Heart left ventricle (tissue), 16 donors: ENCODE measurements around the gene CORO1C. TPM values are rescaled to one million over a fixed set of nuclear protein-coding genes. Genes with fewer than 3 reads are reported as not detected.

Experiments
- ATAC-seq, 4 donors: fragments of 200-7000 bp; cut with Tn5 transposase; one replicate each; pipeline ENCODE4 v1.9.1; 2020 to 2022; ENCODE audit warnings: moderate library complexity in 4 of 4, mild to moderate bottlenecking in 3 of 4, moderate number of reproducible peaks in 1 of 4
- DNase-seq, 5 donors: peaks; one replicate each; pipeline ENCODE4 v3.0.0-alpha.2; 2020
- H3K27ac ChIP-seq, 12 donors: fragments of 200-600 bp; sonication (generic) in 4 of 12; one replicate each; pipeline versions ENCODE4 v1.5.0 to v1.8.0; 2016 to 2022; ENCODE audit warnings: mild to moderate bottlenecking in 2 of 12
- H3K27me3 ChIP-seq, 9 donors: fragments of 200-600 bp; sonication (generic) in 2 of 9; one replicate each; pipeline versions ENCODE4 v1.5.1 to v1.8.0; 2016 to 2022; ENCODE audit warnings: mild to moderate bottlenecking in 3 of 9
- H3K36me3 ChIP-seq, 9 donors: fragments of 200-600 bp; sonication (generic) in 2 of 9; one replicate each; pipeline versions ENCODE4 v1.5.0 to v1.8.0; 2018 to 2022; ENCODE audit warnings: mild to moderate bottlenecking in 2 of 9
- H3K4me1 ChIP-seq, 12 donors: fragments of 200-600 bp; sonication (generic) in 4 of 12; one replicate each; pipeline versions ENCODE4 v1.5.0 to v1.8.0; 2016 to 2022; ENCODE audit warnings: mild to moderate bottlenecking in 3 of 12
- H3K4me3 ChIP-seq, 12 donors: fragments of 200-600 bp; sonication (generic) in 4 of 12; one replicate each; pipeline versions ENCODE4 v1.5.0 to v1.8.0; 2017 to 2022; ENCODE audit warnings: mild to moderate bottlenecking in 9 of 12, moderate library complexity in 4 of 12
- H3K9me3 ChIP-seq, 12 donors: fragments of 200-600 bp; sonication (generic) in 4 of 12; one replicate each; pipeline versions ENCODE4 v1.5.0 to v1.8.0; 2016 to 2022; ENCODE audit warnings: mild to moderate bottlenecking in 1 of 12
- POLR2A ChIP-seq, 2 donors: fragments of 450-650 bp; IDR thresholded peaks; one replicate each; pipeline ENCODE4 v1.6.1; 2017; ENCODE audit warnings: antibody characterized with exemption in 2 of 2, mild to moderate bottlenecking in 2 of 2, moderate library complexity in 2 of 2
- WGBS, 4 donors: extraction: QIAGEN DNeasy Blood & Tissue Kit in 2 of 4; methylation state at CpG; one replicate each; pipeline versions ENCODE4 v1.1.5 to v1.1.7; 2013 to 2018; 5-methylcytosine and 5-hydroxymethylcytosine counted together
- intact Hi-C, 10 donors: fragments of 100-400 bp; cut with DNase I; formaldehyde crosslinking; loops; one replicate each; pipeline versions ENCODE4 v1.11.1 to v1.14.2; 2022
- polyA plus RNA-seq, 2 donors: library from polyadenylated mRNA; stranded (reverse); fragments of 200-250 nt; gene quantifications; one replicate each; pipeline ENCODE4 v1.2.3, GENCODE V29; 2013
- total RNA-seq, 9 donors: library from RNA; depleted of rRNA in 2 of 9; stranded (reverse); fragments of >200 nt in 2 of 9; fragmentation: NEBNext Ultra II Directional in 3 of 9; extraction: Animal tissue kit (Norgen Biotek cat#: 25700) in 3 of 9; gene quantifications; one replicate each; pipeline versions ENCODE4 v1.1.0 to v1.2.4, GENCODE V29; 2016 to 2023
- TF ChIP-seq, protein P1 (sequence below), 12 donors: fragments of 200-600 bp; sonication (generic) in 4 of 12; IDR thresholded peaks; one replicate each; pipeline versions ENCODE4 v1.5.0 to v1.8.0; 2018 to 2022; ENCODE audit warnings: antibody characterized with exemption in 12 of 12, mild to moderate bottlenecking in 5 of 12
- donor health status: ischemic (EF 13 %, LVEDD 7.1; RV severe dilation, severe dysfunction).
- donor health status: healthy with polysubstance abuse.
- donor health status: DM: no; HTN: yes; CAD: no.
- donor health status: DM: no; HTN: no; CAD: no.
- donor health status: ischemic (EF 25% LVEDD 6.9; RV normal size, moderate dysfunction).
- donor health status: ischemic (EF 25% LVEDD 5.7; RV mildly dilated, moderate dysfunction).
- donor health status: healthy.
- donor health status: DM: yes; HTN: yes; CAD: no.
- donor health status: ischemic (EF 35%, LVEDD 5.7; RV mildly dilated, moderate dysfunction).
- donor health status: nonischemic (EF 11% LVEDD 7.7; RV severe dilation, severe dysfunction).
- donor health status: DM: yes; HTN: yes; CAD: no.
- donor health status: PGD.
- donor health status: ischemic (EF 29% LVEDD 5.4; RV normal size, mild dysfunction).
- donor health status: nonischemic (EF 23%, LVEDD 6.1; RV moderate dilation, normal function).

CORO1C gene
- total and polyA plus RNA-seq, 11 donors, result 18.3 to 119 (median 65.2) TPM

DNA sequence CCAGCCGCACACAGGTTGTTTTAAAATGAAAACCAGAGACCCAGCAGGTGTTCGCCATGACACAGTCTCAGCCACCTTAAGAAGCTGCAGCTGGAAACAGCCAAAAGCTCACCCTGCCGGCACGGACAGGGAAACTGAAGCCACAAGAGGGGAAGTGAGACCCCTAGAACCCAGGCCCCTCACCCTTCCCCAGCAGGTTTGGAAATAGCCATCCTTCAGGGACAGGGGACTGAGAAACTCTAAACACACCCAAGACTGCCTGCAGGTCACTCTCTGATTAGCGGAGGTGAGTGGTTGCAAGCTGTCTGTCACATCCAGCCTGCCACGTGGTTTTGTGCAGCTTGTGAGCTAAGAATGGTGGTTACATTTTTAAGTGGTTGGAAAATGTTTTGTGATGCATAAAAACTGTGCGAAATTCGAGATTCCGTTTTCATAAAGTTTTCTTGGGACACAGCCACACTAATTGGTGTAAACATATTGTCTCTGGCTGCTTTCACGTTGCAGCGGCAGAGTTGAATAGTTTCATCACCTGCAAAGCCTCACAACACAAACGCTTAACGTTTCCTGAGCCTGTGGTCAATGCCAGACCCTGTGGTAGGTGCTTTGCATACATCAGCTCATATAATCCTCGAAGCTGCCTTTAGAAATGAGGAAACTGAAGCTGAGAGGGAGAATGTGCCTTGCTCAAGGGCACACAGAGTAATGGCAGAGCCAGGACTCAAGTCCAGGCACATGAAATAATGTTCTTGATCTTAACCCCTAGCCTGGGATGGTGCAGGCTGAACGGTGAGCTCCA is 95.9 kb downstream of the CORO1C start:
- Histone ChIP-seq H3K36me3 (no peaks in the 10 kb centered on the region), H3K27ac (peak overlapping the region in 2 of 12 donors; percentile 6 to 95), H3K9me3 (no peaks in the 10 kb centered on the region), H3K4me3 (peak overlapping the region in 1 of 12 donors; percentile 64), H3K27me3 (no peaks in the 10 kb centered on the region), H3K4me1 (peaks cover 0 to 64% (median 22%) of the 10 kb centered on the region in 12 donors)
- TF ChIP-seq, protein P1, sequence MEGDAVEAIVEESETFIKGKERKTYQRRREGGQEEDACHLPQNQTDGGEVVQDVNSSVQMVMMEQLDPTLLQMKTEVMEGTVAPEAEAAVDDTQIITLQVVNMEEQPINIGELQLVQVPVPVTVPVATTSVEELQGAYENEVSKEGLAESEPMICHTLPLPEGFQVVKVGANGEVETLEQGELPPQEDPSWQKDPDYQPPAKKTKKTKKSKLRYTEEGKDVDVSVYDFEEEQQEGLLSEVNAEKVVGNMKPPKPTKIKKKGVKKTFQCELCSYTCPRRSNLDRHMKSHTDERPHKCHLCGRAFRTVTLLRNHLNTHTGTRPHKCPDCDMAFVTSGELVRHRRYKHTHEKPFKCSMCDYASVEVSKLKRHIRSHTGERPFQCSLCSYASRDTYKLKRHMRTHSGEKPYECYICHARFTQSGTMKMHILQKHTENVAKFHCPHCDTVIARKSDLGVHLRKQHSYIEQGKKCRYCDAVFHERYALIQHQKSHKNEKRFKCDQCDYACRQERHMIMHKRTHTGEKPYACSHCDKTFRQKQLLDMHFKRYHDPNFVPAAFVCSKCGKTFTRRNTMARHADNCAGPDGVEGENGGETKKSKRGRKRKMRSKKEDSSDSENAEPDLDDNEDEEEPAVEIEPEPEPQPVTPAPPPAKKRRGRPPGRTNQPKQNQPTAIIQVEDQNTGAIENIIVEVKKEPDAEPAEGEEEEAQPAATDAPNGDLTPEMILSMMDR (IDR thresholded peaks at IDR 0.05), result no peak
- TF ChIP-seq POLR2A (IDR thresholded peaks at IDR 0.05), result no peak
- DNase-seq (peak in 1 of 5 donors; percentile 19), ATAC-seq (peak in 1 of 4 donors; percentile 21)
- WGBS, 4 donors, result 42 to 67% (median 53%) methylated on average over 15 of the region's 15 CpGs
- intact Hi-C loops, result no loop called here

DNA sequence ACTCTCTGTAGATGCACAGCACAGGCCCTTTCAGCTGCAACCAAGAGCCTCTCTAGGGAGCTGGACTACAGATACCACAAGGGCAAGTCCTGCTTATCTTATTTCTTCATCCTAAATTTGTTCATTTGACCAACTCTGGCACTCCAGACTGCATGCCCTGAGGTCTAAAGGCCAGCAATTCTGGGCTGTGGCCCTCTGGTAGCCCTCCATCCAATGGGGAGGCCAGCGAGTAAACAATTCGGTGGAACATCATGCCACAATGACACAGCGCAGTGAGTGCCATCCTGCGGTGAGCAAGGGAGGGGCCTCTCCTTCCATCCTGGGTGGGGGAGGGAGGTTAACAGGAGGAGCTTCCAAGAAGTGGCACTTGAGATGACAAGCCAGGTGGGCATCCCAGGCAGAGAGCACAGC is 97.0 kb downstream of the CORO1C start:
- intact Hi-C loops, result no loop called here
- TF ChIP-seq, protein P1 (IDR thresholded peaks at IDR 0.05), result no peak
- TF ChIP-seq POLR2A (IDR thresholded peaks at IDR 0.05), result no peak
- Histone ChIP-seq H3K4me1 (peaks cover 0 to 75% (median 27%) of the 10 kb centered on the region in 12 donors), H3K4me3 (peak overlapping the region in 1 of 12 donors; percentile 64), H3K9me3 (no peaks in the 10 kb centered on the region), H3K27ac (peak overlapping the region in 3 of 12 donors; percentile 24 to 95 (median 41)), H3K27me3 (no peaks in the 10 kb centered on the region), H3K36me3 (no peaks in the 10 kb centered on the region)
- WGBS, 4 donors, result 76 to 86% (median 76%) methylated on average over 4 of the region's 4 CpGs
- peak in 1 of 4 donors; percentile 10 for ATAC-seq
- peak in 1 of 5 donors; percentile 27 for DNase-seq

DNA sequence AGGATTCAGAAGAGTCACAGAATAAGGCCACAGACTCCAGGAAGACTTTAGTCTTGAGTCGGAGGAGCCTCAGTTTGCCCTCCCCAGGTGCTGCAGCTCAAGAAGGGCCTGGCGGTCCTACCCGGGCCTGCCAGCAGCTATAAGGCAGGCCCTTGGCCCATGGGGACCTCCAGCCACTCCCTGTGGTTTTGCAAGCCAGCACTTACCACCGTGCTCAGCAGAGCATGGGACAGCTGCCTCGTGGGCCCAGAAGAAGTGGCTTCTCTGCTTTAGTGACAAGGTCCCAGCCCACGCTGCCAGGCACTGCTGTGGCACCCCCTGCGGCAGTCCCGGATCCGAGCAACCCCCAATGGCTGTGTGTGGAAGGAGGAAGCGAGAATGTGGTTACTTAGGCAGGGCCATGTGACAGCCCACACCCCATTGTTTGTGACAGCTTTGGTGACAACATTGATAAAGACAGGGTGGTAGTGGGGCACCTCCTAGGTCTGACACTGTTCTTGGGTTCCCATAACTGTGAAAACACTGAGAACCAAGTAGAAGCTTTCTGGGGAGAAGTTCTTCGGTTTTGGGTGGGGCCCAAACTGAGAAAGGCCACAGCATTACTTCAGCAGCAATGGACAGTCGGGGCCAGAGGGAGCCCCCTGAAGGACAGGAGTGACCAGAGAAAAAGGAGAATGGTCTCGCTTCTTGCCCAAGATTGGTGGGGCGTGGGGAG is 97.6 kb downstream of the CORO1C start, which contains the start of gene SELPLG:
Gene SELPLG (minus strand): TSS at position 361 of the 715 bp plus-strand sequence. CDS start 9,587 bp downstream, outside the sequence.
- no peaks in the 10 kb centered on the region for H3K27me3 ChIP-seq
- no peaks in the 10 kb centered on the region for H3K9me3 ChIP-seq
- peak in 3 of 4 donors; percentile 28 to 63 (median 61) for ATAC-seq
- DNase-seq, result peak; percentile 55 to 89 (median 74)
- no peaks in the 10 kb centered on the region for H3K36me3 ChIP-seq
- WGBS, 4 donors, result 72 to 77% (median 76%) methylated on average over 13 to 14 of the region's 14 CpGs
- H3K4me3 ChIP-seq, result peak within 1 kb of the TSS in 9 of 12 donors; percentile 10 to 64 (median 37)
- intact Hi-C loops, result no loop called here
- peaks cover 0 to 78% (median 25%) of the 10 kb centered on the region in 12 donors for H3K4me1 ChIP-seq
- TF ChIP-seq, protein P1 (IDR thresholded peaks at IDR 0.05), result no peak
- peak in 1 of 2 donors; percentile 17 for TF ChIP-seq POLR2A (IDR thresholded peaks at IDR 0.05)
- peak within 1 kb of the TSS in 6 of 12 donors; percentile 8 to 95 (median 35) for H3K27ac ChIP-seq
